GM12878 (cell line): ENCODE data around the gene HUWE1. TPM values are rescaled to one million over a fixed set of nuclear protein-coding genes. Genes with fewer than 3 reads are reported as not detected.

Source experiments
- ATAC-seq: fragments of 200-7000 bp; cut with Tn5 transposase; 3 replicates; pipeline ENCODE4 v1.9.1; 2020; ENCODE audit warnings: mild to moderate bottlenecking, moderate library complexity
- BruUV-seq: library from RNA; stranded (reverse); fragments of 400-500 nt; replicated peaks from 2 replicates; lab custom pipeline; 2021; lab: Mats Ljungman, UMichigan
- CTCF ChIA-PET: fragments of 300-600 bp; sonication (Branson Sonifier 250); formaldehyde crosslinking; extraction: SDS; loops from one replicate; lab custom pipeline; 2021; ENCODE audit warnings: inconsistent platforms; lab: Yijun Ruan, JAX
- POLR2A ChIA-PET: fragments of 350-600 bp; formaldehyde crosslinking; extraction: SDS; loops from one replicate; lab custom pipeline; 2021; ENCODE audit warnings: inconsistent platforms; lab: Charles Lee
- RAD21 ChIA-PET: fragments of 300-600 bp; sonication (Branson Sonifier 250); formaldehyde crosslinking; loops from one replicate; lab custom pipeline; 2023; ENCODE audit warnings: antibody characterized with exemption; ENCODE audit not compliant: unreplicated experiment; lab: Charles Lee
- SMC1A ChIA-PET: fragments of 300-600 bp; sonication (Branson Sonifier 250); formaldehyde crosslinking; loops from one replicate; lab custom pipeline; 2023; ENCODE audit not compliant: unreplicated experiment, uncharacterized antibody; lab: Charles Lee
- DNase-seq: peaks from one replicate; pipeline ENCODE4 v3.0.0-alpha.2; 2011; ENCODE audit warnings: low read depth, low spot score
- FAIRE-seq: peaks from 3 replicates; lab custom pipeline; 2011; peaks lifted over from hg19 to GRCh38; lab: Jason Lieb, UNC
- H2AFZ ChIP-seq: 2 replicates; pipeline ENCODE4 v1.6.0; 2011; ENCODE audit warnings: low read depth, low read length, control low read depth; ENCODE audit not compliant: control insufficient read depth
- H3K27ac ChIP-seq: 2 replicates; pipeline ENCODE4 v1.5.1; 2011; ENCODE audit warnings: control low read depth; ENCODE audit not compliant: control insufficient read depth, insufficient read depth
- H3K27me3 ChIP-seq, 2 experiments: replicated peaks in 1 of 2; 2 replicates each; pipeline versions ENCODE4 v1.6.0 to v1.6.1; 2011; ENCODE audit warnings: low read length in 1 of 2; ENCODE audit not compliant: control insufficient read depth in 2 of 2, insufficient read depth in 2 of 2
- H3K36me3 ChIP-seq, 2 experiments: 2 replicates each; pipeline ENCODE4 v1.5.1; 2011; ENCODE audit warnings: low read length in 1 of 2; ENCODE audit not compliant: control insufficient read depth in 2 of 2, insufficient read depth in 2 of 2
- H3K4me1 ChIP-seq: 2 replicates; pipeline ENCODE4 v1.6.1; 2011; ENCODE audit warnings: mild to moderate bottlenecking, low read length, moderate library complexity, mixed read lengths; ENCODE audit not compliant: control insufficient read depth, insufficient read depth
- H3K4me2 ChIP-seq: 2 replicates; pipeline ENCODE4 v1.6.0; 2011; ENCODE audit warnings: control low read depth; ENCODE audit not compliant: control insufficient read depth, insufficient read depth
- H3K4me3 ChIP-seq: fragments of 200-600 bp; sonication (generic); 2 replicates; pipeline ENCODE4 v1.5.1; 2016
- H3K79me2 ChIP-seq: 2 replicates; pipeline ENCODE4 v1.6.0; 2011; ENCODE audit warnings: low read length; ENCODE audit not compliant: control insufficient read depth, insufficient read depth
- H3K9ac ChIP-seq: 2 replicates; pipeline ENCODE4 v1.8.0; 2011; ENCODE audit warnings: low read length, control low read depth, mixed read lengths; ENCODE audit not compliant: control insufficient read depth, insufficient read depth
- H3K9me3 ChIP-seq: replicated peaks from 3 replicates; pipeline ENCODE4 v1.5.1; 2011; ENCODE audit warnings: mild to moderate bottlenecking, low read length; ENCODE audit not compliant: control insufficient read depth, insufficient read depth
- H4K20me1 ChIP-seq: 2 replicates; pipeline ENCODE4 v1.6.0; 2011; ENCODE audit not compliant: control insufficient read depth, insufficient read depth
- ASH2L ChIP-seq: fragments of 300-600, 200-600 bp; sonication (generic); IDR thresholded peaks from 2 replicates; pipeline ENCODE4 v1.6.1; 2017; ENCODE audit warnings: low read depth, mild to moderate bottlenecking, borderline replicate concordance
- HDGF ChIP-seq: fragments of 450-650 bp; IDR thresholded peaks from 2 replicates; pipeline ENCODE4 v1.6.1; 2016; ENCODE audit warnings: antibody characterized with exemption
- KLF5 ChIP-seq: fragments of 450-650 bp; IDR thresholded peaks from 2 replicates; pipeline ENCODE4 v1.6.1; 2014; ENCODE audit warnings: mild to moderate bottlenecking; ENCODE audit not compliant: partially characterized antibody
- MXI1 ChIP-seq: fragments of 150-350 bp; IDR thresholded peaks from 2 replicates; pipeline ENCODE4 v1.6.1; 2011; ENCODE audit warnings: low read depth, mild to moderate bottlenecking, inconsistent platforms, low read length, improper control_type of control experiment
- NFXL1 ChIP-seq: fragments of 450-650 bp; IDR thresholded peaks from 2 replicates; pipeline ENCODE4 v1.6.1; 2017; ENCODE audit warnings: antibody characterized with exemption, mild to moderate bottlenecking, borderline replicate concordance
- PAX5 ChIP-seq: IDR thresholded peaks from 2 replicates; pipeline ENCODE4 v1.6.1; 2011; ENCODE audit warnings: low read depth, low read length, borderline replicate concordance
- POLR2AphosphoS2 ChIP-seq: IDR thresholded peaks from 2 replicates; pipeline ENCODE4 v1.6.1; 2011; ENCODE audit warnings: low read depth, mild to moderate bottlenecking, low read length, improper control_type of control experiment, moderate library complexity
- RAD21 ChIP-seq: IDR thresholded peaks from 2 replicates; pipeline ENCODE4 v1.6.1; 2011; ENCODE audit warnings: mild to moderate bottlenecking, low read depth, low read length, moderate library complexity; ENCODE audit not compliant: insufficient read depth
- TCF3 ChIP-seq: IDR thresholded peaks from 2 replicates; pipeline ENCODE4 v1.6.1; 2012; ENCODE audit warnings: low read depth, mild to moderate bottlenecking, low read length, borderline replicate concordance; ENCODE audit not compliant: insufficient read depth
- ZNF274 ChIP-seq: IDR thresholded peaks from one replicate; pipeline ENCODE4 v1.8.0; 2011; ENCODE audit not compliant: insufficient read length, insufficient read depth
- ZZZ3 ChIP-seq: IDR thresholded peaks from 2 replicates; pipeline ENCODE4 v1.6.1; 2011; ENCODE audit warnings: low read depth; ENCODE audit not compliant: control insufficient read depth, insufficient read length
- WGBS: methylation state at CpG from one replicate; pipeline ENCODE4 v1.1.6; 2016; ENCODE audit warnings: low lambda C conversion rate; ENCODE audit not compliant: insufficient replicate concordance, insufficient coverage; ENCODE audit errors: missing lambda C conversion rate; 5-methylcytosine and 5-hydroxymethylcytosine counted together
- in situ Hi-C: fragments of 300-500 bp; cut with MboI; formaldehyde crosslinking; loops from 9 replicates; pipeline ENCODE4 v1.14.3; 2018; ENCODE audit warnings: mixed read lengths
- intact Hi-C: fragments of 100-400 bp; cut with micrococcal nuclease; formaldehyde crosslinking; loops from one replicate; pipeline ENCODE4 v1.14.2; 2022; ENCODE audit not compliant: unreplicated experiment
- polyA plus RNA-seq, 11 experiments: library from polyadenylated mRNA; depleted of rRNA in 4 of 11; unstranded in 6 of 11; stranded (reverse) in 5 of 11; fragments of >200 nt; fragmentation: Nextera tagmentation in 4 of 11; fragmentation: Illumina TruSeq in 1 of 11; extraction: Ambion mirVana in 4 of 11; extraction: Trizol in 1 of 11; gene quantifications; 1 replicate in 1 of 11; 2 replicates in 10 of 11; pipeline versions ENCODE4 v1.2.1 to v1.2.3, GENCODE V29; 2011 to 2016; ENCODE audit warnings: inconsistent platforms in 2 of 11, missing spikeins in 2 of 11, low read depth in 1 of 11
- total RNA-seq, 4 experiments: library from RNA; depleted of rRNA in 3 of 4; stranded (reverse); fragments of >200 nt in 3 of 4; fragmentation: Illumina TruSeq in 1 of 4; extraction: Trizol in 1 of 4; gene quantifications; 2 replicates each; pipeline versions ENCODE4 v1.2.1 to v1.2.3, GENCODE V29; 2013 to 2021
- TF ChIP-seq, protein P1 (sequence below): IDR thresholded peaks from 2 replicates; pipeline ENCODE4 v1.6.1; 2011; ENCODE audit warnings: borderline replicate concordance, low read depth, mild to moderate bottlenecking, moderate library complexity, low read length; ENCODE audit not compliant: insufficient read depth, poor library complexity, severe bottlenecking
- TF ChIP-seq, protein P2 (sequence below): fragments of 450-650 bp; IDR thresholded peaks from 2 replicates; pipeline ENCODE4 v1.6.1; 2017; ENCODE audit warnings: antibody characterized with exemption, mild to moderate bottlenecking, moderate library complexity
- TF ChIP-seq, protein P3 (sequence below): fragments of 450-650 bp; IDR thresholded peaks from 2 replicates; pipeline ENCODE4 v1.6.1; 2016; ENCODE audit warnings: mild to moderate bottlenecking

The HUWE1 gene
- total and polyA plus RNA-seq, 10 of the 15 experiments (the other 5 are each of a cell fraction or from before 2014, with no cell fraction given): 35.9 to 280 (median 100) TPM

DNA sequence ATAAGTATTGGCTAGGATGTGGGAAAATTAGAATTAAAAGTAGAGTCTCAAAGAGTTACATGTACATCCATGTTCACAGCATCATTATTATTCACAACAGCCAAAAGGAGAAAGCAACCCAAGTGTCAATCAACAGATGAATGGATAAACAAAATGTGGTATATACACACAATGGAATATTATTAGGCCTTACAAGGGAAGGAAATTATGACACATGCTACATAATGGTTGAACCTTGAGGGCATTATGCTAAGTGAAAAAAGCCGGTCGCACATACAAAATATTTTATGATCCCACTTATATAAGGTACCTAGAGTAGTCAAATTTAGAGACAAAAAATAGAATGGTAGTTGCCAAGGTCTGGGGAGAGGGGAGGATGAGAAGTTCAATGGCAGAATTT, 80.1 kb downstream of the HUWE1 start:
- Histone ChIP-seq H3K4me1 (no peaks in the 10 kb centered on the region), H3K79me2 (no peaks in the 10 kb centered on the region), H3K36me3 (peaks cover 3 to 19% of the 10 kb centered on the region in 2 experiments), H4K20me1 (no peaks in the 10 kb centered on the region; the same call in 1 of the 2 replicates), H3K4me2 (no peak overlapping the region), H3K9me3 (no peaks in the 10 kb centered on the region), H3K27me3 (no peaks in the 10 kb centered on the region), H2AFZ (no peak overlapping the region), H3K9ac (no peak overlapping the region), H3K4me3 (no peak overlapping the region), H3K27ac (no peak overlapping the region)
- ChIA-PET SMC1A (no interaction called here), RAD21 (no interaction called here), POLR2A (no interaction called here), CTCF (interaction anchor here (0.6 to 1.0 kb wide), 2 partner anchors 11 to 22 kb away, joined by 3 to 4 read pairs; no protein-coding TSS in a partner anchor)
- WGBS: 97% methylated on average over 2 of the region's 2 CpGs
- no TSS peak for BruUV-seq
- no peak for DNase-seq
- no peak for TF ChIP-seq RAD21
- no peak for TF ChIP-seq MXI1
- TF ChIP-seq, protein P1, sequence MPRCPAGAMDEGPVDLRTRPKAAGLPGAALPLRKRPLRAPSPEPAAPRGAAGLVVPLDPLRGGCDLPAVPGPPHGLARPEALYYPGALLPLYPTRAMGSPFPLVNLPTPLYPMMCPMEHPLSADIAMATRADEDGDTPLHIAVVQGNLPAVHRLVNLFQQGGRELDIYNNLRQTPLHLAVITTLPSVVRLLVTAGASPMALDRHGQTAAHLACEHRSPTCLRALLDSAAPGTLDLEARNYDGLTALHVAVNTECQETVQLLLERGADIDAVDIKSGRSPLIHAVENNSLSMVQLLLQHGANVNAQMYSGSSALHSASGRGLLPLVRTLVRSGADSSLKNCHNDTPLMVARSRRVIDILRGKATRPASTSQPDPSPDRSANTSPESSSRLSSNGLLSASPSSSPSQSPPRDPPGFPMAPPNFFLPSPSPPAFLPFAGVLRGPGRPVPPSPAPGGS: no peak
- TF ChIP-seq, protein P2, sequence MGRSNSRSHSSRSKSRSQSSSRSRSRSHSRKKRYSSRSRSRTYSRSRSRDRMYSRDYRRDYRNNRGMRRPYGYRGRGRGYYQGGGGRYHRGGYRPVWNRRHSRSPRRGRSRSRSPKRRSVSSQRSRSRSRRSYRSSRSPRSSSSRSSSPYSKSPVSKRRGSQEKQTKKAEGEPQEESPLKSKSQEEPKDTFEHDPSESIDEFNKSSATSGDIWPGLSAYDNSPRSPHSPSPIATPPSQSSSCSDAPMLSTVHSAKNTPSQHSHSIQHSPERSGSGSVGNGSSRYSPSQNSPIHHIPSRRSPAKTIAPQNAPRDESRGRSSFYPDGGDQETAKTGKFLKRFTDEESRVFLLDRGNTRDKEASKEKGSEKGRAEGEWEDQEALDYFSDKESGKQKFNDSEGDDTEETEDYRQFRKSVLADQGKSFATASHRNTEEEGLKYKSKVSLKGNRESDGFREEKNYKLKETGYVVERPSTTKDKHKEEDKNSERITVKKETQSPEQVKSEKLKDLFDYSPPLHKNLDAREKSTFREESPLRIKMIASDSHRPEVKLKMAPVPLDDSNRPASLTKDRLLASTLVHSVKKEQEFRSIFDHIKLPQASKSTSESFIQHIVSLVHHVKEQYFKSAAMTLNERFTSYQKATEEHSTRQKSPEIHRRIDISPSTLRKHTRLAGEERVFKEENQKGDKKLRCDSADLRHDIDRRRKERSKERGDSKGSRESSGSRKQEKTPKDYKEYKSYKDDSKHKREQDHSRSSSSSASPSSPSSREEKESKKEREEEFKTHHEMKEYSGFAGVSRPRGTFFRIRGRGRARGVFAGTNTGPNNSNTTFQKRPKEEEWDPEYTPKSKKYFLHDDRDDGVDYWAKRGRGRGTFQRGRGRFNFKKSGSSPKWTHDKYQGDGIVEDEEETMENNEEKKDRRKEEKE: no peak
- no peak for TF ChIP-seq HDGF
- TF ChIP-seq ASH2L: no peak
- no peak for TF ChIP-seq PAX5
- TF ChIP-seq ZZZ3: no peak
- no peak for TF ChIP-seq POLR2AphosphoS2
- TF ChIP-seq ZNF274: no peak
- no peak for TF ChIP-seq KLF5
- TF ChIP-seq, protein P3, sequence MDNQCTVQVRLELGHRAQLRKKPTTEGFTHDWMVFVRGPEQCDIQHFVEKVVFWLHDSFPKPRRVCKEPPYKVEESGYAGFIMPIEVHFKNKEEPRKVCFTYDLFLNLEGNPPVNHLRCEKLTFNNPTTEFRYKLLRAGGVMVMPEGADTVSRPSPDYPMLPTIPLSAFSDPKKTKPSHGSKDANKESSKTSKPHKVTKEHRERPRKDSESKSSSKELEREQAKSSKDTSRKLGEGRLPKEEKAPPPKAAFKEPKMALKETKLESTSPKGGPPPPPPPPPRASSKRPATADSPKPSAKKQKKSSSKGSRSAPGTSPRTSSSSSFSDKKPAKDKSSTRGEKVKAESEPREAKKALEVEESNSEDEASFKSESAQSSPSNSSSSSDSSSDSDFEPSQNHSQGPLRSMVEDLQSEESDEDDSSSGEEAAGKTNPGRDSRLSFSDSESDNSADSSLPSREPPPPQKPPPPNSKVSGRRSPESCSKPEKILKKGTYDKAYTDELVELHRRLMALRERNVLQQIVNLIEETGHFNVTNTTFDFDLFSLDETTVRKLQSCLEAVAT: no peak
- no peak for TF ChIP-seq TCF3
- no peak for TF ChIP-seq NFXL1
- FAIRE-seq: no peak
- in situ Hi-C loops: no loop called here
- ATAC-seq: no peak
- intact Hi-C loops: no loop called here
